K562 (cell line): ENCODE measurements around the gene CTBP2. TPM values are rescaled to one million over a fixed set of nuclear protein-coding genes. Genes with fewer than 3 reads are reported as not detected.

Experiments used
- ATAC-seq: fragments of 200-7000 bp; cut with Tn5 transposase; 3 replicates; pipeline ENCODE4 v1.9.1; 2020; ENCODE audit warnings: moderate library complexity
- BruUV-seq: library from RNA; stranded (reverse); fragments of 400-500 nt; replicated peaks from 2 replicates; lab custom pipeline; 2021; lab: Mats Ljungman, UMichigan
- CTCF ChIA-PET: fragments of 300-600 bp; formaldehyde crosslinking; extraction: SDS; loops from one replicate; lab custom pipeline; 2021; ENCODE audit warnings: low intra/inter-chr PET ratio; lab: Yijun Ruan, JAX
- POLR2A ChIA-PET: fragments of 300-600, 350-650 bp; sonication (Branson Sonifier 250); formaldehyde crosslinking; extraction: SDS; loops from one replicate; lab custom pipeline; 2021; ENCODE audit warnings: antibody characterized with exemption, inconsistent platforms; lab: Yijun Ruan, JAX
- DNase-seq, 4 experiments: peaks; one replicate each; pipeline versions ENCODE4 v3.0.0 to v3.0.0-alpha.2; 2011 to 2018; ENCODE audit warnings: low spot score in 3 of 4, mixed read lengths in 3 of 4; ENCODE audit errors: extremely low read depth in 1 of 4
- FAIRE-seq: peaks from 2 replicates; lab custom pipeline; 2011; peaks lifted over from hg19 to GRCh38; lab: Jason Lieb, UNC
- H2AFZ ChIP-seq: 2 replicates; pipeline ENCODE4 v1.6.0; 2011; ENCODE audit warnings: low read depth, low read length, control low read depth, inconsistent platforms
- H3K27ac ChIP-seq: fragments of 200-600 bp; 3 replicates; pipeline ENCODE4 v1.8.0; 2011; ENCODE audit warnings: low read depth, mild to moderate bottlenecking, control low read depth, inconsistent platforms, low read length, moderate library complexity, mixed read lengths; ENCODE audit errors: extremely low read depth
- H3K27me3 ChIP-seq, 2 experiments: fragments of 300-600 bp in 1 of 2; 2 replicates in 1 of 2; 3 replicates in 1 of 2; pipeline versions ENCODE4 v1.6.0 to v1.8.0; 2011; ENCODE audit warnings: inconsistent platforms in 2 of 2, low read length in 2 of 2, mild to moderate bottlenecking in 1 of 2, mixed read lengths in 1 of 2, moderate library complexity in 1 of 2; ENCODE audit not compliant: control insufficient read depth in 2 of 2, insufficient read depth in 2 of 2
- H3K36me3 ChIP-seq: fragments of 300-600 bp; 3 replicates; pipeline ENCODE4 v1.8.0; 2011; ENCODE audit warnings: mild to moderate bottlenecking, low read length, inconsistent platforms; ENCODE audit not compliant: control insufficient read depth, insufficient read depth
- H3K4me1 ChIP-seq, 2 experiments: fragments of 200-600 bp in 1 of 2; replicated peaks in 1 of 2; 2 replicates in 1 of 2; 3 replicates in 1 of 2; pipeline versions ENCODE4 v1.5.1 to v1.8.0; 2011; ENCODE audit warnings: inconsistent platforms in 2 of 2, low read length in 2 of 2, mild to moderate bottlenecking in 1 of 2, mixed read lengths in 1 of 2, moderate library complexity in 1 of 2; ENCODE audit not compliant: control insufficient read depth in 2 of 2, insufficient read depth in 2 of 2
- H3K4me2 ChIP-seq: 2 replicates; pipeline ENCODE4 v1.6.1; 2011; ENCODE audit warnings: low read length, control low read depth, inconsistent platforms, mixed read lengths; ENCODE audit not compliant: insufficient read depth
- H3K4me3 ChIP-seq: fragments of 200-600 bp; sonication (generic), shearing (Covaris generic); 2 replicates; pipeline ENCODE4 v1.5.1; 2016; ENCODE audit warnings: control low read depth, inconsistent platforms
- H3K79me2 ChIP-seq: fragments of 200-600 bp; 3 replicates; pipeline ENCODE4 v1.8.0; 2011; ENCODE audit warnings: low read length, inconsistent platforms; ENCODE audit not compliant: control insufficient read depth, insufficient read depth
- H3K9ac ChIP-seq, 2 experiments: 2 replicates each; pipeline versions ENCODE4 v1.6.0 to v1.6.1; 2011; ENCODE audit warnings: low read depth in 2 of 2, low read length in 2 of 2, control low read depth in 1 of 2, inconsistent platforms in 1 of 2, mild to moderate bottlenecking in 1 of 2, mixed read lengths in 1 of 2; ENCODE audit not compliant: insufficient read depth in 1 of 2
- H3K9me1 ChIP-seq: one replicate; pipeline ENCODE4 v1.6.0; 2011; ENCODE audit warnings: inconsistent platforms, mild to moderate bottlenecking, low read length, moderate library complexity; ENCODE audit not compliant: control insufficient read depth, insufficient read depth
- H3K9me3 ChIP-seq: replicated peaks from 2 replicates; pipeline ENCODE4 v1.5.1; 2011; ENCODE audit warnings: low read depth, low read length, inconsistent platforms; ENCODE audit not compliant: control insufficient read depth, insufficient read depth
- H4K20me1 ChIP-seq: replicated peaks from 2 replicates; pipeline ENCODE4 v1.6.1; 2011; ENCODE audit warnings: low read length, inconsistent platforms, mixed read lengths; ENCODE audit not compliant: control insufficient read depth, insufficient read depth
- ELF4 ChIP-seq: fragments of 450-650 bp; formaldehyde crosslinking; IDR thresholded peaks from 2 replicates; pipeline ENCODE4 v1.4.0; 2022; ENCODE audit warnings: missing genetic modification characterization
- GTF2E2 ChIP-seq: fragments of 200-800 bp; sonication (Bioruptor generic); IDR thresholded peaks from 2 replicates; pipeline ENCODE4 v1.6.1; 2016; ENCODE audit warnings: missing genetic modification characterization, missing compliant biosample characterization
- HMG20B ChIP-seq: fragments of 250-450 bp; sonication (Bioruptor Pico); IDR thresholded peaks from 2 replicates; pipeline ENCODE4 v1.5.0; 2021; ENCODE audit warnings: mild to moderate bottlenecking
- MAZ ChIP-seq, 2 experiments: fragments of 450-650 bp in 1 of 2; sonication (generic) in 1 of 2; formaldehyde crosslinking; IDR thresholded peaks in 1 of 2; conservative IDR thresholded peaks in 1 of 2; 2 replicates each; pipeline versions ENCODE4 v1.4.0 to v1.5.0; 2020; ENCODE audit warnings: mild to moderate bottlenecking in 1 of 2, missing genetic modification reagents in 1 of 2
- MLX ChIP-seq, 2 experiments: fragments of 450-650 bp in 1 of 2; sonication (generic) in 1 of 2; formaldehyde crosslinking; conservative IDR thresholded peaks; 2 replicates each; pipeline versions ENCODE4 v1.4.0 to v1.8.1; 2020 to 2022; ENCODE audit warnings: mild to moderate bottlenecking in 1 of 2, missing genetic modification reagents in 1 of 2
- NFE2 ChIP-seq: IDR thresholded peaks from 2 replicates; pipeline ENCODE4 v1.6.1; 2014; ENCODE audit warnings: antibody characterized with exemption, low read depth
- NR2C2 ChIP-seq, 2 experiments: fragments of 200-800 bp in 1 of 2; sonication (Bioruptor generic) in 1 of 2; sonication (generic) in 1 of 2; formaldehyde crosslinking in 1 of 2; IDR thresholded peaks; 2 replicates each; pipeline versions ENCODE4 v1.6.1 to v1.8.0; 2016 to 2022; ENCODE audit warnings: mild to moderate bottlenecking in 1 of 2, missing compliant biosample characterization in 1 of 2, missing genetic modification characterization in 1 of 2, missing genetic modification reagents in 1 of 2
- PHB2 ChIP-seq: fragments of 450-650 bp; IDR thresholded peaks from 2 replicates; pipeline ENCODE4 v1.6.1; 2017; ENCODE audit warnings: low read depth
- RUNX1 ChIP-seq: sonication (generic); IDR thresholded peaks from 2 replicates; pipeline ENCODE4 v1.6.1; 2016; ENCODE audit warnings: antibody characterized with exemption, low read depth
- SRSF1 ChIP-seq: fragments of 200-400 bp; formaldehyde crosslinking; IDR thresholded peaks from 2 replicates; pipeline ENCODE4 v1.6.1; 2017; ENCODE audit warnings: mild to moderate bottlenecking, low read depth, low read length, moderate library complexity
- TFAP4 ChIP-seq: sonication (generic); formaldehyde crosslinking; IDR thresholded peaks from 2 replicates; pipeline ENCODE4 v1.8.0; 2022; ENCODE audit warnings: missing genetic modification reagents, mild to moderate bottlenecking, moderate library complexity, borderline replicate concordance
- TRIM28 ChIP-seq: fragments of 450-650 bp; IDR thresholded peaks from 2 replicates; pipeline ENCODE4 v1.6.1; 2017
- ZFP30 ChIP-seq: fragments of 250-450 bp; sonication (Bioruptor Pico); IDR thresholded peaks from 2 replicates; pipeline ENCODE4 v1.8.0; 2022; ENCODE audit warnings: moderate library complexity, mild to moderate bottlenecking, inconsistent platforms, borderline replicate concordance
- ZHX1 ChIP-seq: fragments of 150-350 bp; conservative IDR thresholded peaks from 2 replicates; pipeline ENCODE4 v1.6.1; 2014; ENCODE audit warnings: low read length
- ZNF311 ChIP-seq: fragments of 250-450 bp; sonication (Bioruptor Pico); IDR thresholded peaks from 2 replicates; pipeline ENCODE4 v1.4.0; 2020; ENCODE audit warnings: mild to moderate bottlenecking, moderate library complexity
- ZNF77 ChIP-seq: fragments of 250-450 bp; sonication (Bioruptor Pico); IDR thresholded peaks from 2 replicates; pipeline ENCODE4 v1.5.0; 2020
- WGBS: fragments of 100-300 bp; shearing (Covaris generic); methylation state at CpG from one replicate; pipeline ENCODE4 v1.1.6; 2016; ENCODE audit warnings: low coverage, mixed read lengths; ENCODE audit not compliant: insufficient coverage; ENCODE audit errors: missing lambda C conversion rate; 5-methylcytosine and 5-hydroxymethylcytosine counted together
- in situ Hi-C: fragments of 300-500 bp; cut with MboI; formaldehyde crosslinking; loops from 4 replicates; pipeline ENCODE4 v1.15.0; 2018; ENCODE audit warnings: inconsistent platforms, mixed read lengths
- intact Hi-C: fragments of 100-400 bp; cut with micrococcal nuclease; formaldehyde crosslinking; loops from 2 replicates; pipeline ENCODE4 v1.14.2; 2022
- polyA plus RNA-seq, 8 experiments: library from polyadenylated mRNA; depleted of rRNA in 4 of 8; stranded (reverse) in 5 of 8; unstranded in 3 of 8; fragments of >200 nt; fragmentation: Nextera tagmentation in 2 of 8; fragmentation: Illumina TruSeq in 1 of 8; extraction: Ambion mirVana in 2 of 8; extraction: Trizol in 1 of 8; gene quantifications; 2 replicates each; pipeline versions ENCODE4 v1.2.1 to v1.2.3, GENCODE V29; 2011 to 2014; ENCODE audit warnings: inconsistent platforms in 1 of 8, missing spikeins in 1 of 8
- total RNA-seq, 7 experiments: library from RNA; depleted of rRNA in 6 of 7; stranded (reverse); fragments of >200 nt in 6 of 7; fragmentation: Illumina TruSeq in 2 of 7; extraction: Trizol in 2 of 7; gene quantifications; 2 replicates each; pipeline versions ENCODE4 v1.2.1 to v1.2.3, GENCODE V29; 2011 to 2021; ENCODE audit warnings: low replicate concordance in 1 of 7

CTBP2 gene
- total and polyA plus RNA-seq, 9 of the 15 experiments (the other 6 are each of a cell fraction or from before 2014, with no cell fraction given), result 1.3 to 8.8 (median 5.1) TPM

DNA sequence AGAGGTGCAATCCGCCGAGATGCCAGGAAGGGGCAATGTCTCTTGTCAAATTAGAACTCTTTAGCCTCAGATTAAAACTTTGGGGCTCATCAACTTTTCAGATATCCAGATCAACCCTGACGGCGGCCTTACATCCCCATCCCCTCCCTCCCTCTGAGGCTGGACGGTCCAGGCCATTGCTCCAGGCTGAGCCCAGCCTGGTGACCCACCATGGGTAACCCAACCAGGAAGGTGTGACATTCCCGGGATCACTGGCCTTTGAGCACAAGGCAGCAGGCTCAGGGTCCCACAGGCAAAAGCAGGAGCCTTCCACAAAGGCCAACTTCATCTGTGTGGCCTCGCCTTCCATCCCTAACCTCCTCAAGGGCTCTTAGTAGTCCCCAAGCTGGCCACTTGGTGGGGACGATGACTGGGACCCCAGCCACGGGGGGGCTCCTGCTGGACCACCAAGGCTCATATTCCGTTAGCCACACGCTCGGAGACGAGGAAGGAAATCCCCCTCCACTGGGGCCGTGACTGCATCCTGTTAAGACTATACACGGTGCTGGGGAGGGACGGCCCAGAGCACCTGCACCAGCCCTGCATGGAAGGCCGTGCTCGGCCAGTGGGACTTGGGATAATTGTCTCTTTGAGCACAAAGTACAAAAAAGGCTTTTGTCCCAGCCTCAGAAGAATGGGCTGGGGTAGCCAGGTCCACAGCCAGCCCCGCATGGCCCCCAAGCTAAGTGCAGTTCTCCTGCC, 155.6 kb downstream of the CTBP2 start:
- Histone ChIP-seq H4K20me1 (no peaks in the 10 kb centered on the region), H2AFZ (no peak overlapping the region), H3K36me3 (no peaks in the 10 kb centered on the region), H3K4me3 (no peak overlapping the region), H3K4me1 (no peaks in the 10 kb centered on the region), H3K9me1 (no peaks in the 10 kb centered on the region), H3K79me2 (no peaks in the 10 kb centered on the region), H3K9me3 (no peaks in the 10 kb centered on the region), H3K27me3 (no peaks in the 10 kb centered on the region), H3K9ac (no peak overlapping the region), H3K27ac (no peak overlapping the region), H3K4me2 (no peak overlapping the region)
- no peak for ATAC-seq
- ChIA-PET POLR2A (no interaction called here), CTCF (no interaction called here)
- WGBS, result no CpG with 5 or more reads among the region's 19 CpGs
- BruUV-seq, result no TSS peak
- DNase-seq, result no peak
- in situ Hi-C loops, result no loop called here
- no peak for FAIRE-seq
- intact Hi-C loops, result no loop called here
- TF ChIP-seq HMG20B (no peak), TRIM28 (no peak), PHB2 (no peak), ZNF77 (CRISPR knock-in tag) (no peak), GTF2E2 (tag) (no peak), NR2C2 (CRISPR knock-in tag; IDR thresholded peaks at IDR 0.05) (no peak), NR2C2 (tag; IDR thresholded peaks at IDR 0.05) (no peak), ZHX1 (no peak), NFE2 (no peak), TFAP4 (CRISPR knock-in tag) (no peak), RUNX1 (no peak), ZFP30 (CRISPR knock-in tag) (no peak), ELF4 (CRISPR knock-in tag) (no peak), MAZ (CRISPR knock-in tag; conservative IDR thresholded peaks at IDR 0.05 in 1 of 2, IDR thresholded peaks at IDR 0.05 in 1 of 2) (no peak), SRSF1 (no peak), MLX (CRISPR knock-in tag; conservative IDR thresholded peaks at IDR 0.05) (no peak), ZNF311 (CRISPR knock-in tag) (no peak)
